ENCODE measurements around the gene NOA1.
A peak's percentile ranks its signal among the peaks of the same experiment; 100 is the strongest.

Gene NOA1

DNA sequence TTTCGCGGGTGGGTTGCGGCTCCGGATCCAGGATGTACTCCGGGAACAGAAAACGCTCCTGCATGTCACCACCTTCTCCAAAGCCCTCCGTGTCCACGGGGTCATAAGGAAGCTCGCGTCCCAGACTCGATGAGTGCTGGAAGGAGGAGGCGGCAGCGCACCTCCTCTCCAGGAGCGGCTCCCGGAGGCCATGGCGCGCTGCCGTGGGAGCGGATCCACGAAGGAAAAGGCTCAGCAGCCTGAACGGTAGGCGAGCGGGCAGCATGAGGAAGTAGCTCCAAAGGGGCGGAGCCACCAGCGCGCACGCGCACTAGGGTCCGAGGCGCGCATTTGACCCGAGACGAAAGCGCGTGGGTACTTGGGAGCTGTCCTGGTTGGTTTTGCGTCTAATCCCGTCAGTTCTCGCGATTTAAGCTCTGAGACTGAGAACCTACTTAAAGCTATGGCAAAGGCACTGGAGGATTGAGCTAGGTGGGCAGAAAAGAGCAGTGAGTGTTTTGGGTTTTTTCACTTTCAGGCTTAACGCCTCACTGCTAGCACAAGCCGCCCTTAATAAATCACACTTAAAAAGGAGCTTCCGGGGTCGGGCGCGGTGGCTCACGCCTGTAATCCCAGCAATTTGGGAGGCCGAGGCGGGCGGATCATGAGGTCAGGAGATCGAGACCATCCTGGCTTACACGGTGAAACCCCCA lies at the start of gene NOA1:
Gene NOA1 (minus strand): TSS at position 286 of the 692 bp plus-strand sequence. CDS start 21 bp downstream, at position 265.
- DNase-seq (ENCODE audit: low read depth) = peak; percentile 99

DNA sequence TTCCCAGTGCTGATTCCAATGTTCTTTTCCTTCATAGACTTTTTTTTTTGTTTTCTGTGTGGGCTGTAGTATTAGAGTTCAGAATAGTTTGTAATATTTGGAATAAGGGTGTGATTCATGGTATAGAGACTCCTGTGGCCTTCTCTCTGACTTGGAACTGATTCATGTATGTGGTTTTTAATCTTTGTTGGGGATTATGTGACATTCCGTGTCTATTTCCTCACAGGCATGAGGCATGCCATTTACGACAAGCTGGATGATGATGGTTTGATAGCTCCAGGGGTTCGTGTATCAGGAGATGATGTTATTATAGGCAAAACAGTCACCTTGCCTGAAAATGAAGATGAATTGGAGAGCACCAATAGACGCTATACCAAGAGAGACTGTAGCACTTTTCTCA lies 45.7 kb upstream of the NOA1 start:
- peak; percentile 96 for DNase-seq (ENCODE audit: low read depth)

- peak; percentile 92 for DNase-seq (ENCODE audit: low read depth)
These were observed 43.2 kb upstream of the NOA1 start for GRCh38 chr4:57020467-57021101.

DNA sequence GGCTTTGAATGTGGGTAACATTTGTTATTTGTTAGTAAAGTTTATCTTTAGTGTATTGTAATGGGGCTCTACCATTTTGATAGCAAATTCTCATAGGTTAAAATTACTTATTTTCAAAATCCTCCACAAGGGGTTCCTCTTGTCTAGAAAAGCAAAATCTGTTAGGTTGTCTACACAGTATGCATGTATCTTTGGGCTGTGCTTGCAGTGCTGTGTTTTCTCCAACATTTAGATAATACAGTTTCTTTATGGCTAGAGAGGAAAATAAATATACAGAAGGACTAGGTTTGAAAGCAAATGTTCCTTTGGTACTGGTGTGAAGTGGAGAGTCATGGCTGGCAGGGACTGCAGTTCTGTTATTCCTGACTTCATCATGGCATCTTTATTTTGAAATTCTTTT lies 41.6 kb upstream of the NOA1 start:
- no peak for DNase-seq (ENCODE audit: low read depth)

DNA sequence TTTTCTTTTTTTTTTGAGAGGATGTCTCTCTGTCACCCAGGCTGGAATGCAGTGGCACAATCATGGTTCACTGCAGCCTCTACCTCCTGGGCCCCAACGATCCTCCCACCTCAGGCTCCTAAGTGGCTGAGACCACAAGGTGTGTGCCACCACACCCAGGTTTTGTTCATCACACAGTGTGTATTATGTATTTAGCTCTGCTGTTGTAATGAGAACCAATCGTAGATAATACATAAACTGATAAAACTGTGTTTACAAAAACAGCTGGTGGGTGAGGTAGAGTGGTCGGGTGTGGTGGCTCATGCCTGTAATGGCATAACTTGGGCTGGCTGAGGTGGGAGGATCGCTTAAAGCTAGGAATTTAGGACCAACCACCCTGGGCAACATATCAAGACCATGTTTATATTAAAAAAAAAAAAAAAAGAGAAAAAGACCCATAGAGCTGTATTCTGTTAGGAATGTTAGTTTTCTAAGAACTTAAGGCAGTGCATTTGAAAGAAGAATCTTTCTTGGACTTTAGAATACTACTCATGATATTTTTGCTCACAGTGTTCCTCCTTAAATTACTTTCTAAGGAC lies 36.2 kb upstream of the NOA1 start:
- no peak for DNase-seq (ENCODE audit: low read depth)

DNA sequence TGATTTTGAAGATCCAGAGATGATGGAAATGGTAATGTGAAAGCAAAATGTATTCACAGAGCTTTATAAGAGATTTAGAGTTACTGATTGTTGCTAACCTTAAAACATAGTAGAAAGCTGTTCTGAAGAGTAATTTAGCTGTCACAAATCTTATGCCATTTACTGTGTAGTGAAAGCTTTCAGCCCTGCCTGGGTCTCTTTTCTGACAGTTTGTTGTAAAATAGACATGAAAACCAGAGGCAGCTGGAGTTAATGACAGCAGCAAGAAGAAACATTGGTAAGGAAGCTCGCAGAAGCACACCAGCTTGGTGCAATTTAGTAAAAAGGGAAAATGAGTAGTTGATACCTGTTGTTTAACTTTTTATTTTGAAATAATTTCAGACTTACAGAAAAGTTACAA lies 22.3 kb upstream of the NOA1 start:
- DNase-seq (ENCODE audit: low read depth) = no peak

DNA sequence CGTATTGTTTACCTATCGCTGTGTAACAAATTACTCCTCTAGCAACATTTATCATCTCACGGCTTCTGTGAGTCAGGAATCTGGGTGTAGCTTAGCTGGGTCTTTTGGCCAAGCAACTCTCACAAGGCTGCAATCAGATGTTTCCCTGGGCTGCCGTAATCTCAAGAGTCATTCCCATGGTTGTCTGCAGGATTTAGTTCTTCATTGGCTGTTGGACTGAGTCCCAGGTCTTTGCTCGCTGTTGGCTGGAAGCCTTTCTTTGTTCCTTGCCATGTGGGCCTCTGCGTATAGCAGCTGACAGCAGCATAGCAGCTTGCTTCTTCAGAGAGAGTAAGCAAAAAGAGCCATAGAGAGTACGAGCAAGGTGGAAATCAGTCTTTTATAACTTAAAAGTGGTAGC lies 18.1 kb upstream of the NOA1 start:
- peak; percentile 96 for DNase-seq (ENCODE audit: low read depth)

- peak; percentile 76 for DNase-seq (ENCODE audit: low read depth)
These were observed 12.9 kb upstream of the NOA1 start for GRCh38 chr4:56990109-56990905.

GRCh38 chr4:56986952-56987351 lies 9.5 kb upstream of the NOA1 start:
- DNase-seq (ENCODE audit: low read depth) = no peak

- DNase-seq (ENCODE audit: low read depth) = no peak
These were observed 8.8 kb upstream of the NOA1 start for GRCh38 chr4:56986192-56986591.

DNA sequence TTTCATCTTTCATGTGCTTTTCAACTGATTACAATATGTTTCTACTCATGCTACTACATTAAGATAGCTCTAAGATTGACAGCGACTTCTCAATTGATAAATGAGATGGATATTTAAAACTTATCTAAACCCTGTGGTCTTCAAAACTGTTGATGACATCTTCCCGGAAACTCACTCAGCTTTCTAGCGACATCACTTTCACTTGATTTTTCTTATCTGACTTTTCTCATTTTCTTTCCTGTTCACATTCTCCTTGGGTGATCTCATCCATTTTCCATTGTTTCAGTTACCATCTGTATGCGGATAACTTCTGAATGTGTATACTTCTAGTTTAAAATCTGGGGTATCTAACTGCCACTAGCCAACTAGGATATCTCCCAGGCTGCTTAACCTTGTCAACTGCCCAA lies 4.4 kb upstream of the NOA1 start:
- DNase-seq (ENCODE audit: low read depth) = peak; percentile 54

GRCh38 chr4:56979421-56980072 lies 2.1 kb upstream of the NOA1 start:
- DNase-seq (ENCODE audit: low read depth) = peak; percentile 34

DNA sequence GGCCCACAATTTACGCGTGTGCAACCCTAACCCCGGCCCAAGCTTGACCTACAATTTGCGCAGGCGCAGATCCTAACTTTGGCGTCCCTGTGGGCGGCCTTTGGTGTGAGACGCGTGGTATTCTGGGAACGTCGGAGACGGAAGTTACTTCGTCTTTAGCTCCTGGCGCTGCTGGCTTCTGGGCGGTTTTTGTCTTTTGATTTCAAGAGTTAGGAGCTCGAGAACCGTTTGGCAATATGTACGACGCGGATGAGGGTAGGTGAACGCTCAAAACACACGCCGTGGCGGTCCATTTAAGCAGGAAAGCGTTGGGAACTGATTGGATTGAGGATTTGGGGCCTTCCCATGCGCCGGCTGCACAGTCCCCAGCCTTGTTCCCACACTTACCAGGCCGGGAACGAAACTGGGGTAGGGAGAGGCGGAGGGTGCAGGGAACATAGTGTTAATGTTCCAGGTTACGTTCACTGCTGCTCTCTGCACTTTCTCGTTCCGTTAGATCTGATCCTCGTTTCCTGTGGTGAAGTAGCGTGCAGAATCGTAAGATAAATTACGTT lies 1.4 kb upstream of the NOA1 start, which contains the start of gene POLR2B:
Gene POLR2B (plus strand): TSS at position 147 of the 554 bp plus-strand sequence. CDS start 90 bp downstream, at position 237.
- DNase-seq (ENCODE audit: low read depth) = peak; percentile 93

GRCh38 chr4:56976837-56977320 lies 527 bp downstream of the NOA1 start:
- no peak for DNase-seq (ENCODE audit: low read depth)

DNA sequence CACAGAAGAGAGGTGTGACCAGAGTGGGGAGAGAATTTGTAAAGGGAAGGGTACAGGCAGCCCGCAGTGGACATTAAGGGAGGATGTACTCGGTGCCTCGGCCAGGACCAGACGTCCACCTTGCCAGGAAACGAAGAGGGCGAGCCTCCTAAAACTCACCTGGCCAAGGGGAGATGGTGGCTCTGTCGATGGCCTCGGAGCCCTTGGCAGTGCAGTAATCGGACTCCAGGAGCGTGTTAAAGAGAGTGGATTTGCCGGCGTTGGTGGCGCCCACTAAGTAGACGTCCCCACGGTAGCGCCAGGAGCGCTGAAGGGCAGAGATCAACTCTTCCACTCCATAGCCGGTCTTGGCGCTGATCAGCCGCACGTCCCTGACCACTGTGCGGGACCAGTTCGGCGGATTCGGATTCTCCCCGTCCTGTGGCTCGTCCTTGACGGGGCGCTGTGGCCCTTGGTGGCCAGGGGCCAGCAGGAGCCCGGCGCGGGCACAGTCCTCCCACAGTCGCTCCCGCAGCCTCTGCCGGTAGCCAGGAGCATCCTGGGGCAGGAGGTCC lies 1.0 kb downstream of the NOA1 start:
- no peak for DNase-seq (ENCODE audit: low read depth)

DNA sequence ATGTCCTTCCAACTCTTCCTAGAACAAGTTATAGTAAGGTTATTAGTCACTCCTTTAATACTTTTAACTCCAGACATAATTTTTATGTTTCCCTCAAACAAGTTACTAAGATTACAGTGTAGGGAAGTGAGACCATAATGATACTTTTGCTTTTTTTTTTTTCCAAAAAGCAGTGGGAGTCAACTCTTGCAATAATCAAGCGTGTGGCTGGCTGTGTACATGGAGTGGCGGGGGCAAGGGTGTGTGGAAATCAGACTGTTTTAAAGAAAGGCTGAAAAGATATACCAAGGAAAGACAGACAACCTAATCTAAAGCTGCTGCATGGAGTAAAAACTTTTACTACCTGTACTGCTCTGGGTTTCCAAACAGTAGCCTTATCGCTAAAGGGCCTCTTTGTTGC lies 4.1 kb downstream of the NOA1 start:
- DNase-seq (ENCODE audit: low read depth) = no peak

- DNase-seq (ENCODE audit: low read depth) = no peak
These were observed 4.6 kb downstream of the NOA1 start for GRCh38 chr4:56972809-56973208.

DNA sequence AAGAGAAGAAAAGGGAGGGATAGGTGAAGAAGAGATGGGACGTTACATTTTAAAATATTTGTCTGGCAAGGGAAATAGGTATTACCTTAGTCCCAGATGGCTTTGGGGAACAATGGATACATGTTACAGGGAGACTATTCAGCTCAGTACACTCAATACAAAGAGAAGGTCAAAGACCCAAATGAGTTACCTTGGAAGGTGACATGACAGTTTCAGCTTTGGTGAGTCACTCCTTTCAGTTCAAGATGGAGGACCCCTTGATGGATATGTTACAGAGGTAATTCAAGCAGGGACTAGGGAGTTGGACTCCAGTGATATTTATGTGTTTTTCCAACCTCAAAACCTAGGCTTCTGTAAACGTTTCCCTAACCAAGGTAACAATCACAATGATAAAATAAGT lies 5.0 kb downstream of the NOA1 start:
- no peak for DNase-seq (ENCODE audit: low read depth)

DNA sequence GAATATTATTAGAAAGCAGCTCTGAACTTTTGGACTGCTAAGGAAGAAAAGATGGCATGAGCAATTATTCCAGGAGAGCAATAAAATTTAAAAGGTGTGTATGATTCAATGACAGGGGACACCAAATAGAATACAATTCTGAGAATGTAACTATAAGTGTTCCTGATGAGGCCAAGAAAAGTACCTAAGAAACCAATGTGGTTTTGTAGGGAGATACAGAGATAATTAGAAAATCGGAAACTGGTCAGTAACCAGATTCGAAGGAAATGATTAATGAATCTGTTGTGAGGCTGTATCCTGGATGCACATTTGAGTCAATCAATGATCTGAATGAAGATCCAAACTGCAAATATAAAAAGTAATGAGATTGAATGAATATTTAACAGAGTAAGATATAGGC lies 6.0 kb downstream of the NOA1 start:
- no peak for DNase-seq (ENCODE audit: low read depth)

DNA sequence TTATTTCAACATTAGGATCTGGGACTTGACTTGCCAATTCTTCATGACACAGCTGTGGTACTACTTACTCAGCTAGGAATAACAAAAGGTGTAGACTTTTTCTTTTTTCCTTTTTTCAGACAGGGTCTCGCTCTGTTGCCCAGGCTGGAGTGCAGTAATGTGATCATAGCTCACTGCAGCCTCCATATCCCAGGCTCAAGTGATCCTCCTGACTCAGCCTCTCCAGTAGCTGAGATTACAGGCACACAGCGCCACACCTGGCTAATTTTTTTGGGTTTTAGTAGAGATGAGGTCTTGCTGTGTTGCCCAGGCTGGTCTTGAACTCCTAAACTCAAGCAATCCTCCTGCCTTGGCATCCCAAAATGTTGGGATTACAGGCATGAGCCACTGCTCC lies 16.3 kb downstream of the NOA1 start:
- DNase-seq (ENCODE audit: low read depth) = no peak

DNA sequence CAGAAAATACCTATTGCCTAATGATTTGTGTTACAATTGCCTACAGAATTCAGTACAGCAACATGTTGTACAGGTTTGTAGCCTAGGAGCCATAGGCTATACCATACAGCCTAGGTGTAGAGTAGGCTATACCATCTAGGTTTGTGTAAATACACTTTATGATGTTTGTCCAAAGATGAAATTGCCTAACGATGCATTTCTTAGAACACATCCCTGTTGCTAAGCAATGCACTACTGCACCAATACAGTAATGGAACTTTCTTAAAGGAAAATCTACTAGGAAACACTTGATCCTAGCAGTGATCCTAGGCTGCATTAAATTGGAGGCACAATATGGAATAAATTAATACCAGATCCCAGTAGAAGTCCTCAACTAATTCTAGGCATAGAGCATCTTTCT lies 18.3 kb downstream of the NOA1 start:
- DNase-seq (ENCODE audit: low read depth) = no peak
